CD4-positive, alpha-beta T cell treated with Interleukin-12 subunit alpha and Interleukin-12 subunit beta, for 1 hour (primary cell): Measurements from ENCODE around the gene SYTL3.

ENCODE experiments used
- DNase-seq: peaks from one replicate; pipeline ENCODE4 v3.0.0-alpha.2; 2020

SYTL3 gene

DNA sequence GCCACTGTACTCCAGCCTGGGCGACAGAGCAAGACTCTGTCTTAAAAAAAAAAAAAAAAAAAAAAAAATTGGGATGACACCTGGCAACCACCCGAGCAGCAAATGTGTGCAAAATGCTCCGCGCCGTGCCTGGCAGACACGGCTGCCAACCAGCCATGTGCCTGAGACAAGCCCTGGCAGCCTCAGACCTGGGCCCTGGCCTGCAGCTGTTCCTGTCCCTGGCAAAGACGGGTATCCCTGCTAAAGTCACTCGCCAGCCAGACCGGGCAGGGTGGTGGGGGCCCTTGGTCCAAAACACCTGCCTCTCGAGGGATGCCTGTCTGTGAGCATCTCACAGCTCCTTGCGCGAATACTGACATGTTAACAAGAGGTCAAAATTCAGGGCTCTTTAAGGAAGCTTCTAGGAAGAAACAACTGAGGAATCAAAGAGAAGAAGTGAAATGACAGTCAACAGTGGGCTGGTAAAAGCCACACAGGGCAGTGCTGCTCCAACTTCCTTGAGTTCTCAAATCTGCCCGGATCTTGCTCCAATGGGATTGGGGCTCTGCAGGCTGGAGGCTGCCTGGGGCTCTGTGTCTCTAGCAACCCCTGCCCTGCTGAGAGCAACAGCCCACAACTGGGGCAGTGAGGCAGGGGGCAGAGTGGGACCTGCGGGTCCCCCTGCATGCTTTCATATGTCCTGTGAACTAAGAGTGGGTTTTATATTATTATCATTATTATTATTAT is 53.4 kb downstream of the SYTL3 start:
- no peak for DNase-seq

DNA sequence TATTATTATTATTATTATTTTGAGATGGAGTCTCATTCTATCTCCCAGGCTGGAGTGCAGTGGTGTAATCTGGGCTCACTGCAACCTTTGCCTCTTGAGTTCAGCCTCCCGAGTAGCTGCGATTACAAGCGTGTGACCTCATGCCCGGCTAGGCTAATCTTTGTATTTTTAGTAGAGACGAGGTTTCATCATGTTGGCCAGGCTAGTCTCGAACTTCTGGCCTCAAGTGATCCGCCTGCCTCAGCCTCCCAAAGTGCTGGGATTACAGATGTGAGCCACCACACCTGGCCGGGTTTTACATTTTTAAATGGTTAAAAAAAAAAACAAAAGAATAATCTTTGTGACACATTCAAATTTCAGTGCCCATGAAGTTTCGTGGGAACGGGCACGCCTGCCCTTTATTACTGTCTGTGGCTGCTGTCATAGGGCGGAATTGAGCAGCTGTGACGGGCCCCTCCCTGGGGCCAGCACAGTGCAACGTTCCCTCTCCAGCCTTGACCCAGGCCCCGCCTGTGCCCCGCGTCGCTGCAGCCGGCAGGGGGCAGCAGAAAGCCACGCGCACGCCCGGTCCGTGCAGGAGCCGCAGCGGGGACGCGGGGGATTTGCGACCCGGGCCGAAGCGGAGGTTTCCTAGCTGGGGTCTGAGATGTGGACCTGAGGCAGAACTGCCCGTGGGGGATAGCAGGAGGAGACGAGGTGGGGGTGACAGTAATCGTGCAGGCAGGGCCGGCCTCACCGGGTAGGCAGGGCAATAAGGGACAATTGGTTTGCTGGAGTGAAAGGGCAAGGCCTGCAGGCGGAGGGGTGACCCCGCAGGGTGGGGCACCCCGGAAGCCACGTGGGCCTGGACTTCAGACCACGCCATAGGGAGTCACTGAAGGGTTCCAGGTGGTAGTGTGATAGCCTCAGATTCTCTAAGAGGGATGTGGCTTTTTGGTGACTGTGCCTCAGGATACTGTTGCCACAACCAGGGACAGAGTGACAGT is 54.3 kb downstream of the SYTL3 start:
- peak; percentile 83 for DNase-seq

DNA sequence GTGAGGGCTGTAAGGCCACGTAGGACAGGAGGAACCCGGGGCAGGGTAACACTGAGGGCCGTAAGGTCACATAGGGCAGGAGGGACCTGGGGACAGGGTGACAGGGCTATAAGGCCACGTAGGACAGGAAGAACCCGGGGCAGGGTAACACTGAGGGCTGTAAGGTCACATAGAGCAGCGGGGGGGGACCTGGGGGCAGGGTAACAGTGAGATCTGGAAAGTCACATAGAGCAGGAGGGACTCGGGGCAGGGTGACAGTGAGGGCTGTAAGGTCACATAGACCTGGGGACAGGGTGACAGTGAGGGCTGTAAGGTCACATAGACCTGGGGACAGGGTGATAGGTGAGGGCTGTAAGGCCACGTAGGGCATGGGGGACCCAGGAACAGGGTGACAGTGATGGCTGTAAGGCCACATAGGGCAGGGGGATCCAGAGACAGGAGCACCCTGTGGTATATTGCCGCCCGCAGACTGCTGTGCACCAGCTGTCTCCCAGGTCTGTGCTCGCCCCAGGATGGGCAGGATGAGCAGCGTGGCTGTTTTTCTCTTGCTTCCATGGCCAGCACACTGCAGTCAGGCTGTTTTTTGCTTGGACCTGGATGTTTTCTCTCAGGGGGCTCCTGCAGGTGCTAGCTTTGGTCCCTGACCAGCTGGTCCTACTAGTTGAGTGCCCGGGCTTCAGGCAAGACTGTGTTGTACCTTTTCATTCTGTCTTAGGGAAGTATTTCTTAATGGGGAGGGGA is 55.7 kb downstream of the SYTL3 start:
- DNase-seq = no peak

- DNase-seq = no peak
Measured at GRCh38 chr6:158706369-158706982, 56.6 kb downstream of the SYTL3 start.

DNA sequence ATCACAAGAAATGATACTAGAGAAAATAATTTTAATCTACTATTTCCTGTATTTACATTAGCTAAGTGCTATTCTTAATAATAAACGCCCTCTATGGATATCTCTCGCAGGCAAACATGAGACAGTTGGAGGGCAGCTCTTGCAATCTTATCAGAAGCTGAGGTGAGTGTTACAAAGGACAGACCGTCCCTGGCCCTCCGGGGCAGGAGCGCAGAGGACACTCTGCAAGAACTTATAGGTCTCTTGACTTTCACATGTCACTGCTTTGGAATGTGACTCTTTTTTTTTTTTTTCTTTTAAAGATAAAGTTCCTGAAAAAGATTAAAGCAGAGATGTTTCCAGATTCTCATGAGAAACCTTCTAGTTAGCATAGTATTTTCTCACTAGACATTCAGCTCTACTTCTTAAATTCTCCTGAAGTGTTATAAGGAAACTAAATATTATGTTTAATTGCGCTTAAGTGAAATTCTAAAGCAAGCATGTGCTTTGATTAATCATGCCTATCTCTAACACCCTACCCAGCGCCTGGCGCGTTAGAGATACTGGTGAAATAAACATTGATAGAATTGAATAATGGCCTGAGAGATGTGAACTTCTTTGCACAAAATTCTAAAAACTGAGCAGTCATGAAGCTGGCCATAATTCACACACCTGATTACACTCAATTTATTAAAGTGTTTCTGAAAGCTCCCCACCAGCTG is 57.4 kb downstream of the SYTL3 start:
- no peak for DNase-seq

DNA sequence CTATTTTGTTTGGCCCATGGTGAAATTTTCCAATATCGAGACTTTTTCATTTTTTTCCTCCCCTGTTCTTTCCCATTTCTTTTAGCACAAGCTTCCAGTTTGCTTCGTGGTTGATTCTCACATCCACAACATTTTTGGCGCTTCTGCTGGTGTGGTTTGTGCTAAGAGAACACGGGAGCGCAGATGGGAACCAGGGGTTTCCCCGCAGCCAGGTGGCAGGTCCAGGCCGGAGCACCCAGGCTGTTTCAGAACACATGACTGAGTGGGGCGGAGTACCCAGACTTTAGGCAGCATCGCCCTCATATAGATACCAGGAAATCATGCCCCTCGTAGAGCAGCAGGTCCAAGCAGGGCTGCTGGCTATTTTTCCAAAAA is 58.0 kb downstream of the SYTL3 start:
- DNase-seq = no peak

DNA sequence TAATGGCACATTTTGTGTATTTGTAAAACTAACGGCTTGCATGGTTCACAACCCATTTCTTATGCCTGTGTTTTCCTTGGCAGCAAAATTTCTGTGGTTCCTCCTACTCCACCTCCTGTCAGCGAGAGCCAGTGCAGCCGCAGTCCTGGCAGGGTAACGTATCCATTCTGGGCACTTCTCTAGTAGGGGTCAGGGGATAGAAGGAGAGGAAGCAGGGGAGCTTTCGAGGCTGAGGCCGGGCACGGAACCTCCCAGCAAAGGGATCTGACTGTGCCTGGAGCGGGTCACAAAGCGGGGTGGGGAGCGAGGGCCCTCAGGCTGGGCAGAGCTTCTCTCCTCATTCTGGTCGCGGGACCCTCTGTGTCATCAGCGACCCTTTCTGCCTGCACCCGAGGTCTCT is 58.4 kb downstream of the SYTL3 start:
- no peak for DNase-seq

- DNase-seq = no peak
Measured at GRCh38 chr6:158709809-158710208, 60.0 kb downstream of the SYTL3 start.

DNA sequence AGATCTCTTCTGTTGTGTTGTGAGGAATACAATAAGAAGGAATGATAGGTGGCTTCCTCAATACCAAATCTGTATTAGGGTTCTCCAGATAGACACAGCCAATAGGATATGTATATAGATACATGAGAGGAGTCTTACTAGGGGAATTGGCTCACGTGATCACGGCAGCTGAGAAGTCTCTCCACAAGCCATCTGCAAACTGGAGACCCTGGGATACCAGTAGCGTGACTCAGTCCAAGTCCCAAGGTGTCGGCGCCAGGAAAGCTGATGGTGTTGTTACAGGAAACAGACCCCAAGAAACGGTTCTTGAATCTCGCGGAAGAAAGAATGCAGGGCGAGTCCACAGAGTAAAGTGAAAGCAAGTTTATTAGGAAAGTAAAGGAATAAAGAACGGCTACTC is 61.4 kb downstream of the SYTL3 start:
- DNase-seq = no peak

DNA sequence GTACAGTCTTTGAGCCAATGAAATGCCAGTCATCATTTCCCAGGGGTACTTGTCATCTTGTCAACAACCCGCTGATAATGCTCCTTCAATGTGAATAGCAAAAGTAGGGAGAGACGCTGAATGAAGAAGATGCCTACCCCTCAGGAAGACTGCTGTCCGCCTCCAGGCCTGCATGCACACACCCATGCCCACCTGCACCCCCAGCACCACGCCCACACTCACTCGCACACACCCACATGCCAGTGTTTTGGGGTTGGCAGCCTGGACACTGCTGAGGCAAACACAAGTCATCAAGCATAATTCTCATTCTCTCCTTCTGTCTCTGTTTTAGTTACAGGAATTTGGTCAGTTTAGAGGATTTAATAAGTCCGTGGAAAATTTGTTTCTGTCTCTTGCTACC is 63.6 kb downstream of the SYTL3 start:
- no peak for DNase-seq

GRCh38 chr6:158714706-158715105 is 64.9 kb downstream of the SYTL3 start:
- no peak for DNase-seq

GRCh38 chr6:158715330-158716311 is 65.8 kb downstream of the SYTL3 start:
- no peak for DNase-seq

DNA sequence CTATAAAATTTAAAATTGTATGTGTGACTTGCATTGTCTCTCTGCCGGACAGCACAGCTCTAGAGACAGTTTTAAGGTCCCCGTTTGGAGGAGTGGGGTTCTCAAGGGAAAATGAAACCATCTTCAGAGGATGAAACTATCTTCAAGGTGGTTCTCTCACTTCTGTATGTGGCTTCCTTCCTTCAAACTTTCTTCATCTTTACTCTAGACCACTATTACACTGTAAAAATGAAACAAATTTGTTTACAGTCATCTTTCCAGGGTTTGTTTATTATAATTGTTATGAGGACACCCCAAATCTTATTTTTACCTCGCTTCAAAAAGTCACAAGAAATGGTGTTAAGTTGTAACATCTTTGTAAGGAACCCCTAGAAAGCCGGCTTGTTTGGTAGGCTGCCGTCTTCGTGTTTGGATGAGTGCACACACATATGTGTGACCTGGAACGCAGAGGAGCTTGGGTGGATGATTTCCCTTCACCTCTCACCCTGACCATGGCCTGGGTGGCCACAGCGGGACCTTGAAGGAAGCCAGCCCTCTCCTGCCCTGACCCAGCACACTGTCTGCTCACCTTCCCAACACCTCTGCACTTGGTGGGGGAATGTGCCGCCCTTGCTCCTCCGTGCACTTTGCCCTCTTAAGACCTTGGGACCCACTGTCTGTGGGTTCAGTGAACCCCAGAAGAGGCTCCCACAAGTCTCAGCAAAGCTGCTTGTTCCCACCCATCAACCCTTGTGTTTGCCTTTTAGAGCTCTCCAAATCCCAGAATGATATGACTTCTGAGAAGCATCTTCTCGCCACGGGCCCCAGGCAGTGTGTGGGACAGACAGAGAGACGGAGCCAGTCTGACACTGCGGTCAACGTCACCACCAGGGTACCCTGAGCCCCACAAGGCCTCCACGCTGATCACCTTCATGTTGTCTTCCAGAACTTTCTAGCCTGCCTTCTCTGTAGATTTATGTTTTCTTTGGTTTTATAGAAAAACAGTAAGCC is 67.8 kb downstream of the SYTL3 start:
- peak; percentile 51 for DNase-seq

DNA sequence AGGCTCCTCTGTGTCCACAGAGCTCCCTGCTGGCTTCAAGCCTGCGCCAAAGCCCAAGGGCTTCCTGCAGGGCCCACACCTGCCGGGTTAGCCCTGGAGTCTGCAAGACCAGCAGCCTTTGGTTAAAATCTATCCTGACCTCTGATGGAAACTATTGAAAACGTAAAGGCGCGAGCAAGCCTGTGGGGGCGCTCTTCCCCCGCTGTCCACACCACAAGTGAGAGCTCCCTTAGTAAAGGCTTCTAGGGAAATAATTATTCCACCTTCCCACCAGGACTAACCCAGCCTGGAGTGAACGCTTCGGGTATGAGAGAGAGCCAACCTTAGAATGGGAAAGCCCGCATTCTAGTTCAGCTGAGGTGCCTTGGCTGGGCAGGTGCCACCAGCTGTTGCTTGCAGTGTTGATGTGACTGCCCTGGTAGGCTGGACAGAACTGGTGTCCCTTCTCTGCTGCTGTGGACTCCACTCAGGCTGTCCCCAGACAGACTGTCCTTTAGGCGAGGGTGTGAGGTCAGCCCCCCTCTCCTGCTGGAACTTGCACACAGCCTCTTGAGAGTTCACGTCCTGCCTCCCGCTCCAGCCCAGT is 68.7 kb downstream of the SYTL3 start:
- no peak for DNase-seq

GRCh38 chr6:158722176-158722729 is 72.4 kb downstream of the SYTL3 start:
- DNase-seq = no peak

DNA sequence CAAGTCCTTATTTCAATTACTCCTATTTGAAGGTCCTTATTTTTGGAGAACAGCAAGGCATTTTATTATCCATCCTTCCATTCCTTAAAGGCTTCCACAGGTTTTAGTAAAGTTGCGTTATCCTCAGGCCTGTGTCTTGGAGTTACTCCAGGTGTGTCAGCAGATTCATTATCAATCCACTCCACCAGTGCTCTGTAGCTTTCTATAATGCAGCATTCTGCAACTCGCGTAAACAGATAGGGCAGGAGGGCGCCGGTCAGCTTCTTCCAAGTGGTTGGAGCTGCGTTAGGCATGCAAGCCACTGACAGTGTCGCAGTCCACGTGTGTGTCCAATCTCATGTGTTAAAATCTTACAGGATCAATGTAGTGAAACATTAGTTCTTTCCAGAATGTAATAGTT is 75.8 kb downstream of the SYTL3 start:
- DNase-seq = no peak

- DNase-seq = no peak
Measured at GRCh38 chr6:158729906-158730540, 80.2 kb downstream of the SYTL3 start.

GRCh38 chr6:158730541-158730907 is 80.7 kb downstream of the SYTL3 start:
- DNase-seq = no peak

- DNase-seq = no peak
Measured at GRCh38 chr6:158735009-158735408, 85.2 kb downstream of the SYTL3 start.
